Astrocyte (in vitro differentiated cells and primary cell): ENCODE measurements around the gene CD79A. TPM values are rescaled to one million over a fixed set of nuclear protein-coding genes. Genes with fewer than 3 reads are reported as not detected.

ENCODE experiments used
- DNase-seq: peaks from one replicate; pipeline ENCODE4 v3.0.0-alpha.2; 2010; ENCODE audit warnings: low read depth
- FAIRE-seq: peaks from 2 replicates; lab custom pipeline; 2011; peaks lifted over from hg19 to GRCh38; lab: Jason Lieb, UNC
- H2AFZ ChIP-seq: 2 replicates; pipeline ENCODE4 v1.6.0; 2012; ENCODE audit warnings: low read depth, low read length, inconsistent platforms
- H3K27ac ChIP-seq: 2 replicates; pipeline ENCODE4 v1.5.1; 2011; ENCODE audit warnings: low read depth, low read length, inconsistent platforms
- H3K27me3 ChIP-seq: 2 replicates; pipeline ENCODE4 v1.6.0; 2011; ENCODE audit warnings: low read length, inconsistent platforms; ENCODE audit not compliant: insufficient read depth
- H3K36me3 ChIP-seq: 2 replicates; pipeline ENCODE4 v1.5.1; 2011; ENCODE audit warnings: low read length, inconsistent platforms; ENCODE audit not compliant: insufficient read depth
- H3K4me1 ChIP-seq: 2 replicates; pipeline ENCODE4 v1.5.1; 2011; ENCODE audit warnings: low read length, inconsistent platforms; ENCODE audit not compliant: insufficient read depth
- H3K4me2 ChIP-seq: 2 replicates; pipeline ENCODE4 v1.6.0; 2012; ENCODE audit warnings: low read length, inconsistent platforms
- H3K4me3 ChIP-seq: 2 replicates; pipeline ENCODE4 v1.5.1; 2011; ENCODE audit warnings: low read depth, mild to moderate bottlenecking, low read length, inconsistent platforms; ENCODE audit not compliant: insufficient read depth
- H3K79me2 ChIP-seq: 2 replicates; pipeline ENCODE4 v1.6.0; 2012; ENCODE audit warnings: mild to moderate bottlenecking, low read length, inconsistent platforms; ENCODE audit not compliant: insufficient read depth
- H3K9ac ChIP-seq: 2 replicates; pipeline ENCODE4 v1.6.0; 2012; ENCODE audit warnings: mild to moderate bottlenecking, low read length, inconsistent platforms
- H3K9me3 ChIP-seq: 2 replicates; pipeline ENCODE4 v1.5.1; 2012; ENCODE audit warnings: low read depth, mild to moderate bottlenecking, low read length, inconsistent platforms; ENCODE audit not compliant: insufficient read depth
- H4K20me1 ChIP-seq: 2 replicates; pipeline ENCODE4 v1.6.0; 2012; ENCODE audit warnings: low read length, inconsistent platforms; ENCODE audit not compliant: insufficient read depth
- H3K27ac Mint-ChIP-seq: one replicate; pipeline ENCODE4 v1.8.0; 2021; ENCODE audit warnings: mild to moderate bottlenecking, mixed read lengths; ENCODE audit not compliant: unreplicated experiment
- H3K27me3 Mint-ChIP-seq: one replicate; pipeline ENCODE4 v1.8.0; 2021; ENCODE audit warnings: low read depth, mixed read lengths; ENCODE audit not compliant: unreplicated experiment
- H3K36me3 Mint-ChIP-seq: one replicate; pipeline ENCODE4 v1.8.0; 2021; ENCODE audit warnings: low read depth, mixed read lengths; ENCODE audit not compliant: unreplicated experiment
- H3K4me1 Mint-ChIP-seq: one replicate; pipeline ENCODE4 v1.8.0; 2021; ENCODE audit warnings: low read depth, mixed read lengths; ENCODE audit not compliant: unreplicated experiment
- H3K4me3 Mint-ChIP-seq: one replicate; pipeline ENCODE4 v1.8.0; 2021; ENCODE audit warnings: mild to moderate bottlenecking, moderate library complexity, mixed read lengths; ENCODE audit not compliant: unreplicated experiment
- H3K9me3 Mint-ChIP-seq: one replicate; pipeline ENCODE4 v1.8.0; 2021; ENCODE audit warnings: mild to moderate bottlenecking, mixed read lengths; ENCODE audit not compliant: unreplicated experiment
- CTCF ChIP-seq: IDR thresholded peaks from 2 replicates; pipeline ENCODE4 v1.5.1; 2011; ENCODE audit warnings: low read depth, mild to moderate bottlenecking, inconsistent platforms, low read length, moderate library complexity; ENCODE audit not compliant: insufficient read depth
- EZH2 ChIP-seq: IDR thresholded peaks from 2 replicates; pipeline ENCODE4 v1.6.1; 2012; ENCODE audit warnings: mild to moderate bottlenecking, low read length, inconsistent platforms; ENCODE audit not compliant: insufficient read depth
- total RNA-seq: library from RNA; stranded (reverse); gene quantifications from 2 replicates; pipeline ENCODE4 v1.2.1, GENCODE V29; 2021

The CD79A gene
- total RNA-seq, 1 donor from 2014 or later: 0.30 TPM

- H3K27me3 Mint-ChIP-seq: no peaks in the 10 kb centered on the region
- peak overlapping the region; percentile 26 for H3K27ac Mint-ChIP-seq
- no peak for TF ChIP-seq CTCF
- TF ChIP-seq EZH2: no peak
- H3K27me3 ChIP-seq: no peaks in the 10 kb centered on the region
- H3K4me2 ChIP-seq: no peak overlapping the region
- no peak for DNase-seq
- no peak overlapping the region for H3K4me3 ChIP-seq
- H3K4me3 Mint-ChIP-seq: no peak overlapping the region
- H2AFZ ChIP-seq: no peak overlapping the region
- no peaks in the 10 kb centered on the region for H3K79me2 ChIP-seq
- H3K9ac ChIP-seq: no peak overlapping the region
- H3K36me3 Mint-ChIP-seq: peaks cover 22% of the 10 kb centered on the region
- no peaks in the 10 kb centered on the region for H3K9me3 Mint-ChIP-seq
- H4K20me1 ChIP-seq: peaks cover 34% of the 10 kb centered on the region
- H3K27ac ChIP-seq: no peak overlapping the region
- H3K9me3 ChIP-seq: no peaks in the 10 kb centered on the region
- peaks cover 26% of the 10 kb centered on the region for H3K36me3 ChIP-seq
- FAIRE-seq: no peak
- no peaks in the 10 kb centered on the region for H3K4me1 Mint-ChIP-seq
- H3K4me1 ChIP-seq: no peaks in the 10 kb centered on the region
Measured at GRCh38 chr19:41904118-41904870, 27.2 kb downstream of the CD79A start.

GRCh38 chr19:41905273-41906002 is 28.4 kb downstream of the CD79A start:
- Mint-ChIP-seq H3K4me3 (no peak overlapping the region), H3K9me3 (no peaks in the 10 kb centered on the region), H3K27ac (no peak overlapping the region), H3K4me1 (no peaks in the 10 kb centered on the region), H3K36me3 (peaks cover 22% of the 10 kb centered on the region), H3K27me3 (peaks cover 1% of the 10 kb centered on the region)
- DNase-seq (no peak), FAIRE-seq (no peak)
- Histone ChIP-seq H3K79me2 (no peaks in the 10 kb centered on the region), H4K20me1 (peaks cover 38% of the 10 kb centered on the region), H2AFZ (no peak overlapping the region), H3K4me2 (no peak overlapping the region), H3K4me1 (no peaks in the 10 kb centered on the region), H3K27me3 (peaks cover under 1% of the 10 kb centered on the region), H3K36me3 (peaks cover 18% of the 10 kb centered on the region), H3K9me3 (no peaks in the 10 kb centered on the region), H3K9ac (no peak overlapping the region), H3K4me3 (no peak overlapping the region), H3K27ac (no peak overlapping the region)
- TF ChIP-seq CTCF (no peak), EZH2 (no peak)

GRCh38 chr19:41906271-41906670 is 29.2 kb downstream of the CD79A start:
- H3K4me1 Mint-ChIP-seq: no peaks in the 10 kb centered on the region
- Histone ChIP-seq H3K4me2 (no peak overlapping the region), H3K4me1 (no peaks in the 10 kb centered on the region), H3K27ac (no peak overlapping the region), H3K9ac (no peak overlapping the region), H4K20me1 (peaks cover 46% of the 10 kb centered on the region), H3K4me3 (no peak overlapping the region), H3K27me3 (peaks cover 6% of the 10 kb centered on the region), H3K9me3 (no peaks in the 10 kb centered on the region), H3K36me3 (peaks cover 17% of the 10 kb centered on the region), H2AFZ (no peak overlapping the region), H3K79me2 (no peaks in the 10 kb centered on the region)
- H3K36me3 Mint-ChIP-seq: peaks cover 22% of the 10 kb centered on the region
- H3K9me3 Mint-ChIP-seq: peaks cover 2% of the 10 kb centered on the region
- H3K27me3 Mint-ChIP-seq: peaks cover 8% of the 10 kb centered on the region
- TF ChIP-seq CTCF (no peak), EZH2 (no peak)
- no peak overlapping the region for H3K4me3 Mint-ChIP-seq
- DNase-seq (no peak), FAIRE-seq (no peak)
- H3K27ac Mint-ChIP-seq: no peak overlapping the region
